ENCODE results near the gene SCARB1. TPM values are rescaled to one million over a fixed set of nuclear protein-coding genes. Genes with fewer than 3 reads are reported as not detected.

Gene SCARB1
- total RNA-seq, 1 donor from 2014 or later: 21.5 TPM

DNA sequence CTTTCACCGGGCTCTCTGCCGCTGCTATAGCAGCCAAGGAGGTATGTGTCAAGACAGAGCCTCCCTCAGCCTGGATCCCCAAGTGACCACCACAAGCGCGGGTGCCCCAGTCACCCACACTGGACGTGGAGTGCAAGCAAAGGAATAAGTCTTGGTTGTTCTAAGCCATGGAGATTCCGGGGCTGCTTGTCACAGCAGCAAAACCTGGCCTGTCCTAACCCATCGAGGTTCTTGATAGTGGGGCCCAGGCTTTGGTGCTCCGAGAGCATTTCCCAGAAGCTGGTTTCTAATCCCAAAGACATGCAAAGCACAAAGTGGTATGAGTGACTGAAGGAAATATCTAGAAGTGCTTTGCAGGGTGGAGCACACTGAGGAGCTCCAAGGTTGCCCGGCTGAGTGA, 51.3 kb downstream of the SCARB1 start:
- no peak overlapping the region for H3K4me3 Mint-ChIP-seq (ENCODE audit: low read depth)

DNA sequence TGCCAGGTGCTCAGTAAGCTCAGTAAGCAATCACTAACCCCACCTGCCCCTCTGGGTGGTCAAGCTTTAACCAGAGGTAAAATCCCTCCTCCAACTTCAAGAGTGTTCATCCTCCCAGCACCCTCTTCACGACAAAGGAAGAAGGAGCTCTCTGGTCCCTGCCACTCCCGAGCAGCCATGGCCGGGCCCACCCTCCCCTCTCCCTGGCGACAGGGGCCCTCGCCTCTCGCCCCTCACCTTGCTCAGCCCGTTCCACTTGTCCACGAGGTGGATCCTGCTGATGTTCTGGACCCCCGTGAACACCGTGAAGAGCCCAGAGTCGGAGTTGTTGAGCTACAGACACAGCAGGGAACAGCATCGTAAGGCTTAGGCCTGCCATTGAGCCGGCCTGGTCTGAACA, 52.0 kb downstream of the SCARB1 start:
- peaks cover 6% of the 10 kb centered on the region for H3K4me1 Mint-ChIP-seq (ENCODE audit: low read depth)
- H3K9me3 Mint-ChIP-seq (ENCODE audit: low read depth): no peaks in the 10 kb centered on the region
- TF ChIP-seq, protein P1, sequence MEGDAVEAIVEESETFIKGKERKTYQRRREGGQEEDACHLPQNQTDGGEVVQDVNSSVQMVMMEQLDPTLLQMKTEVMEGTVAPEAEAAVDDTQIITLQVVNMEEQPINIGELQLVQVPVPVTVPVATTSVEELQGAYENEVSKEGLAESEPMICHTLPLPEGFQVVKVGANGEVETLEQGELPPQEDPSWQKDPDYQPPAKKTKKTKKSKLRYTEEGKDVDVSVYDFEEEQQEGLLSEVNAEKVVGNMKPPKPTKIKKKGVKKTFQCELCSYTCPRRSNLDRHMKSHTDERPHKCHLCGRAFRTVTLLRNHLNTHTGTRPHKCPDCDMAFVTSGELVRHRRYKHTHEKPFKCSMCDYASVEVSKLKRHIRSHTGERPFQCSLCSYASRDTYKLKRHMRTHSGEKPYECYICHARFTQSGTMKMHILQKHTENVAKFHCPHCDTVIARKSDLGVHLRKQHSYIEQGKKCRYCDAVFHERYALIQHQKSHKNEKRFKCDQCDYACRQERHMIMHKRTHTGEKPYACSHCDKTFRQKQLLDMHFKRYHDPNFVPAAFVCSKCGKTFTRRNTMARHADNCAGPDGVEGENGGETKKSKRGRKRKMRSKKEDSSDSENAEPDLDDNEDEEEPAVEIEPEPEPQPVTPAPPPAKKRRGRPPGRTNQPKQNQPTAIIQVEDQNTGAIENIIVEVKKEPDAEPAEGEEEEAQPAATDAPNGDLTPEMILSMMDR (IDR thresholded peaks at IDR 0.05; ENCODE audit: unreplicated experiment): no peak
- no peak overlapping the region for H3K4me3 Mint-ChIP-seq (ENCODE audit: low read depth)
- no peak for DNase-seq (ENCODE audit: low spot score, unreplicated experiment)
- H3K36me3 Mint-ChIP-seq (ENCODE audit: insufficient read depth): peaks cover 6% of the 10 kb centered on the region
- peak overlapping the region; percentile 41 for H3K27ac Mint-ChIP-seq
- H3K27me3 Mint-ChIP-seq: peaks cover 13% of the 10 kb centered on the region

More for the DNA sequence above, 51.3 kb downstream of the SCARB1 start:
- no peak for DNase-seq (ENCODE audit: low spot score, unreplicated experiment)
- TF ChIP-seq, protein P1 (IDR thresholded peaks at IDR 0.05; ENCODE audit: unreplicated experiment): no peak
- Mint-ChIP-seq H3K36me3 (ENCODE audit: insufficient read depth) (peaks cover 6% of the 10 kb centered on the region), H3K9me3 (ENCODE audit: low read depth) (no peaks in the 10 kb centered on the region), H3K4me1 (ENCODE audit: low read depth) (peaks cover 6% of the 10 kb centered on the region), H3K27ac (no peak overlapping the region), H3K27me3 (peaks cover 13% of the 10 kb centered on the region)

GRCh38 chr12:124809878-124810277, 53.8 kb downstream of the SCARB1 start:
- Mint-ChIP-seq H3K9me3 (ENCODE audit: low read depth) (no peaks in the 10 kb centered on the region), H3K4me1 (ENCODE audit: low read depth) (no peaks in the 10 kb centered on the region), H3K36me3 (ENCODE audit: insufficient read depth) (peaks cover 6% of the 10 kb centered on the region), H3K27me3 (peaks cover 4% of the 10 kb centered on the region), H3K4me3 (ENCODE audit: low read depth) (no peak overlapping the region), H3K27ac (no peak overlapping the region)
- DNase-seq (ENCODE audit: low spot score, unreplicated experiment): no peak
- TF ChIP-seq, protein P1 (IDR thresholded peaks at IDR 0.05; ENCODE audit: unreplicated experiment): no peak

DNA sequence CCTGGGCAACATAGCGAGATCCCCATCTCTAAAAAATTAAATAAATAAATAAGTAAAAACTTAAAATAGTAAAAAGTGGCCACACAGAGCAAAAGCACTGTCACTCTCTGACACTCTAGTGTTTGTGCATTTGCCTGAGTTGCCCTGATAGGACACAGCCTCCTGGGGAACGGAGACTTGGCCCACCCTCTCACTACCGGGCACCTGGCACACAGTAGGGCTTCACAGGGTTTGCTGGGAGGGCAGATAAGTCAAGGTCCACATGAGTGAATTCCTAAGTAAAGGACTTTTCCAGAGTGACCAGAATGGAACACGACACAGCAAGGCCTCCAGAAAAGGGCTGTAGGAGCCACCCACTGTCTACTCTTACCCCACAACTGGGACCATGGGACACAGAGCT, 54.3 kb downstream of the SCARB1 start:
- H3K4me1 Mint-ChIP-seq (ENCODE audit: low read depth): no peaks in the 10 kb centered on the region
- H3K9me3 Mint-ChIP-seq (ENCODE audit: low read depth): no peaks in the 10 kb centered on the region
- TF ChIP-seq, protein P1 (IDR thresholded peaks at IDR 0.05; ENCODE audit: unreplicated experiment): no peak
- no peak for DNase-seq (ENCODE audit: low spot score, unreplicated experiment)
- H3K36me3 Mint-ChIP-seq (ENCODE audit: insufficient read depth): peaks cover 6% of the 10 kb centered on the region
- H3K4me3 Mint-ChIP-seq (ENCODE audit: low read depth): no peak overlapping the region
- H3K27ac Mint-ChIP-seq: no peak overlapping the region
- H3K27me3 Mint-ChIP-seq: peaks cover 4% of the 10 kb centered on the region

GRCh38 chr12:124808272-124808671, 55.4 kb downstream of the SCARB1 start:
- Mint-ChIP-seq H3K9me3 (ENCODE audit: low read depth) (no peaks in the 10 kb centered on the region), H3K27ac (no peak overlapping the region), H3K4me1 (ENCODE audit: low read depth) (no peaks in the 10 kb centered on the region), H3K27me3 (peaks cover under 1% of the 10 kb centered on the region), H3K36me3 (ENCODE audit: insufficient read depth) (peaks cover 2% of the 10 kb centered on the region), H3K4me3 (ENCODE audit: low read depth) (no peak overlapping the region)
- TF ChIP-seq, protein P1 (IDR thresholded peaks at IDR 0.05; ENCODE audit: unreplicated experiment): no peak
- no peak for DNase-seq (ENCODE audit: low spot score, unreplicated experiment)

Measured in progenitor cell of endocrine pancreas (in vitro differentiated cells).